Adrenal gland (tissue), 12 donors: ENCODE results near the gene SRPK2. TPM values are rescaled to one million over a fixed set of nuclear protein-coding genes. Genes with fewer than 3 reads are reported as not detected.

Experiments used
- DNase-seq, 7 donors: peaks; one replicate each; pipeline ENCODE4 v3.0.0-alpha.2; 2019 to 2020
- H3K27ac ChIP-seq, 5 donors: fragments of 200-600 bp; sonication (generic) in 4 of 5; 1 replicate in 3 of 5; 2 replicates in 2 of 5; pipeline versions ENCODE4 v1.5.1 to v1.8.0; 2016 to 2020; ENCODE audit warnings: mild to moderate bottlenecking in 1 of 5
- H3K27me3 ChIP-seq: fragments of 200-600 bp; 2 replicates; pipeline ENCODE4 v1.8.0; 2021
- H3K36me3 ChIP-seq, 2 donors: fragments of 200-600 bp; replicated peaks in 1 of 2; 1 replicate in 1 of 2; 2 replicates in 1 of 2; pipeline versions ENCODE4 v1.5.1 to v1.8.0; 2018 to 2022
- H3K4me1 ChIP-seq, 2 donors: fragments of 200-600 bp; replicated peaks in 1 of 2; 1 replicate in 1 of 2; 2 replicates in 1 of 2; pipeline versions ENCODE4 v1.5.1 to v1.8.0; 2018 to 2021
- H3K4me3 ChIP-seq, 4 donors: fragments of 200-600 bp; sonication (generic) in 3 of 4; one replicate each; pipeline ENCODE4 v1.5.1; 2016 to 2018
- H3K9me3 ChIP-seq, 3 donors: fragments of 200-600 bp; sonication (generic) in 1 of 3; replicated peaks in 1 of 3; 1 replicate in 2 of 3; 2 replicates in 1 of 3; pipeline versions ENCODE4 v1.5.1 to v1.8.0; 2016 to 2021
- CTCF ChIP-seq, 6 experiments: fragments of 450-650 bp in 4 of 6; fragments of 200-600 bp in 2 of 6; sonication (generic) in 1 of 6; IDR thresholded peaks; 1 replicate in 5 of 6; 2 replicates in 1 of 6; pipeline versions ENCODE4 v1.5.1 to v1.8.0; 2016 to 2021; ENCODE audit warnings: antibody characterized with exemption in 6 of 6, mild to moderate bottlenecking in 2 of 6, moderate library complexity in 1 of 6
- POLR2A ChIP-seq, 2 donors: fragments of 450-650 bp; IDR thresholded peaks; one replicate each; pipeline ENCODE4 v1.6.1; 2017; ENCODE audit warnings: antibody characterized with exemption in 2 of 2, mild to moderate bottlenecking in 2 of 2, moderate library complexity in 1 of 2
- WGBS, 4 donors: extraction: QIAGEN DNeasy Blood & Tissue Kit in 2 of 4; methylation state at CpG; one replicate each; pipeline versions ENCODE4 v1.1.5 to v1.1.7; 2013 to 2017; 5-methylcytosine and 5-hydroxymethylcytosine counted together
- intact Hi-C, 2 donors: fragments of 100-400 bp; cut with DNase I; formaldehyde crosslinking; loops; one replicate each; pipeline versions ENCODE4 v1.14.1 to v1.15.0; 2022 to 2023
- polyA plus RNA-seq, 3 donors: library from polyadenylated mRNA; stranded (reverse); fragments of 200-250 nt in 2 of 3; fragments of 350-450 nt in 1 of 3; fragmentation: Illumina TruSeq in 1 of 3; extraction: RNeasy Lipid Tissue Mini Kit (QIAGEN cat#74804) in 1 of 3; gene quantifications; one replicate each; pipeline ENCODE4 v1.2.3, GENCODE V29; 2013 to 2014
- total RNA-seq, 9 donors: library from RNA; depleted of rRNA in 4 of 9; stranded (reverse); fragments of >200 nt in 4 of 9; fragments of 120-200 nt in 1 of 9; fragmentation: NEBNext Ultra II Directional in 1 of 9; extraction: Animal tissue kit (Norgen Biotek cat#: 25700) in 1 of 9; gene quantifications; one replicate each; pipeline versions ENCODE4 v1.1.0 to v1.2.4, GENCODE V29; 2013 to 2023
- donor health status: healthy with polysubstance abuse.
- donor health status: Bipolar disorder and iron deficiency.
- donor health status: DM: yes; HTN: yes; CAD: no.
- donor health status: DM: no; HTN: no; CAD: no.
- donor health status: DM: no; HTN: no; CAD: no.
- donor health status: DM: yes; HTN: yes; CAD: no.

SRPK2 gene
- total and polyA plus RNA-seq, 12 donors, result 7.3 to 64.7 (median 36.6) TPM

GRCh38 chr7:105408791-105409410 is 20.2 kb upstream of the SRPK2 start:
- no peak overlapping the region for H3K27ac ChIP-seq
- no peak for TF ChIP-seq POLR2A (IDR thresholded peaks at IDR 0.05)
- TF ChIP-seq CTCF (IDR thresholded peaks at IDR 0.05), result no peak
- no peaks in the 10 kb centered on the region for H3K4me1 ChIP-seq
- 90 to 96% (median 91%) methylated on average over 5 of the region's 5 CpGs for WGBS, 4 donors
- H3K4me3 ChIP-seq, result no peak overlapping the region
- H3K9me3 ChIP-seq, result no peaks in the 10 kb centered on the region
- no peaks in the 10 kb centered on the region for H3K27me3 ChIP-seq
- H3K36me3 ChIP-seq, result no peaks in the 10 kb centered on the region
- no peak for DNase-seq
- intact Hi-C loops, result loop anchor here (10.0 kb wide), 2 partner anchors 66 to 76 kb away; no protein-coding TSS in a partner anchor

GRCh38 chr7:105403128-105403527 is 14.4 kb upstream of the SRPK2 start:
- H3K4me3 ChIP-seq, result no peak overlapping the region
- H3K9me3 ChIP-seq, result no peaks in the 10 kb centered on the region
- WGBS, 4 donors, result 87 to 95% (median 91%) methylated on average over 6 of the region's 6 CpGs
- intact Hi-C loops, result loop anchor here (10.0 kb wide), 2 partner anchors 72 to 82 kb away; no protein-coding TSS in a partner anchor
- TF ChIP-seq CTCF (IDR thresholded peaks at IDR 0.05) (no peak), POLR2A (IDR thresholded peaks at IDR 0.05) (no peak)
- no peaks in the 10 kb centered on the region for H3K36me3 ChIP-seq
- H3K27ac ChIP-seq, result no peak overlapping the region
- no peaks in the 10 kb centered on the region for H3K27me3 ChIP-seq
- DNase-seq, result no peak
- peaks cover 7 to 8% of the 10 kb centered on the region in 2 donors for H3K4me1 ChIP-seq

GRCh38 chr7:105402221-105403095 is 13.7 kb upstream of the SRPK2 start:
- intact Hi-C loops, result loop anchor here (10.0 kb wide), 2 partner anchors 72 to 82 kb away; no protein-coding TSS in a partner anchor
- H3K27me3 ChIP-seq, result no peaks in the 10 kb centered on the region
- H3K27ac ChIP-seq, result no peak overlapping the region
- peaks cover 7 to 8% of the 10 kb centered on the region in 2 donors for H3K4me1 ChIP-seq
- H3K4me3 ChIP-seq, result no peak overlapping the region
- 90 to 96% (median 94%) methylated on average over 18 of the region's 18 CpGs for WGBS, 4 donors
- no peak for DNase-seq
- H3K36me3 ChIP-seq, result no peaks in the 10 kb centered on the region
- H3K9me3 ChIP-seq, result no peaks in the 10 kb centered on the region
- TF ChIP-seq CTCF (IDR thresholded peaks at IDR 0.05) (no peak), POLR2A (IDR thresholded peaks at IDR 0.05) (no peak)

GRCh38 chr7:105399043-105399725 is 10.5 kb upstream of the SRPK2 start:
- no peak overlapping the region for H3K27ac ChIP-seq
- no peak for DNase-seq
- H3K9me3 ChIP-seq, result no peaks in the 10 kb centered on the region
- TF ChIP-seq POLR2A (IDR thresholded peaks at IDR 0.05) (no peak), CTCF (IDR thresholded peaks at IDR 0.05) (peak in 4 of 6 experiments; percentile 20 to 43 (median 26))
- 75 to 91% (median 83%) methylated on average over 3 of the region's 3 CpGs for WGBS, 4 donors
- no peak overlapping the region for H3K4me3 ChIP-seq
- peaks cover 7 to 8% of the 10 kb centered on the region in 2 donors for H3K4me1 ChIP-seq
- no peaks in the 10 kb centered on the region for H3K36me3 ChIP-seq
- intact Hi-C loops, result no loop called here
- no peaks in the 10 kb centered on the region for H3K27me3 ChIP-seq
